Astrocyte of the spinal cord (primary cell): ENCODE data around the gene DUSP16.

Source experiments
- DNase-seq: peaks from one replicate; pipeline ENCODE4 v3.0.0; 2011; ENCODE audit warnings: low read depth, low spot score
- H3K4me3 ChIP-seq: 2 replicates; pipeline ENCODE4 v1.5.1; 2011; ENCODE audit warnings: low read depth, mild to moderate bottlenecking, low read length, moderate library complexity
- in situ Hi-C: cut with HindIII; loops from 2 replicates; pipeline ENCODE4 v1.10.0; 2017; ENCODE audit warnings: low sequenced_read_pairs
- TF ChIP-seq, protein P1 (sequence below): IDR thresholded peaks from 2 replicates; pipeline ENCODE4 v1.5.1; 2012; ENCODE audit warnings: low read depth, mild to moderate bottlenecking, low read length, inconsistent platforms

The DUSP16 gene

DNA sequence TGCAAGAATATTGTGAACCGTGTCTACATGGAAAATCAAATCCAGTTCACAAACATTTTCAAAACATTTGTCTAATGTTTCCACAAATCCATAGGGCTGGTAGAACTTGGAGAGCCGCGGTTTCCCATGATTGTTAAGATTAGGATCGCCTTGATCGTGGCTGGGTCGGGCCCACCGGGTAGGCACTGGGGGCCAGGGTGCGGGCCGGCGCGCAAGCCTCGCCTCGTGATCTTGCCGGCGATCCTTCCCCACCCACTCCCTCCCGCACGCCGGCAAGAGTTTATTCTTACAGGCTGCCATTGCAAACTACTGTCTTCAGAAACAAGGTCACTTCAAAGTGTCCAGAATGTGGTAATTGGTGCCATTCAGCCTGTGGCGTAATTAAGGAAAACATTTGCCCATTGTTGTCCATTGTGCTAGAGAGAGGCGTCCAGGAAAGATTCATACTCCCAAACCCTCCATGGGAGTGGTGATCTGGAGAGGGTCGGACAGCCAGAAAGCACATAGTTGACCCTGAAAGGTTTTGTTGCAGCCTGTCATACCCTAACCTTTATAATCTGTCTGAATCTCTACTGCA lies 110.2 kb downstream of the DUSP16 start:
- in situ Hi-C loops, result no loop called here
- DNase-seq, result no peak
- TF ChIP-seq, protein P1, sequence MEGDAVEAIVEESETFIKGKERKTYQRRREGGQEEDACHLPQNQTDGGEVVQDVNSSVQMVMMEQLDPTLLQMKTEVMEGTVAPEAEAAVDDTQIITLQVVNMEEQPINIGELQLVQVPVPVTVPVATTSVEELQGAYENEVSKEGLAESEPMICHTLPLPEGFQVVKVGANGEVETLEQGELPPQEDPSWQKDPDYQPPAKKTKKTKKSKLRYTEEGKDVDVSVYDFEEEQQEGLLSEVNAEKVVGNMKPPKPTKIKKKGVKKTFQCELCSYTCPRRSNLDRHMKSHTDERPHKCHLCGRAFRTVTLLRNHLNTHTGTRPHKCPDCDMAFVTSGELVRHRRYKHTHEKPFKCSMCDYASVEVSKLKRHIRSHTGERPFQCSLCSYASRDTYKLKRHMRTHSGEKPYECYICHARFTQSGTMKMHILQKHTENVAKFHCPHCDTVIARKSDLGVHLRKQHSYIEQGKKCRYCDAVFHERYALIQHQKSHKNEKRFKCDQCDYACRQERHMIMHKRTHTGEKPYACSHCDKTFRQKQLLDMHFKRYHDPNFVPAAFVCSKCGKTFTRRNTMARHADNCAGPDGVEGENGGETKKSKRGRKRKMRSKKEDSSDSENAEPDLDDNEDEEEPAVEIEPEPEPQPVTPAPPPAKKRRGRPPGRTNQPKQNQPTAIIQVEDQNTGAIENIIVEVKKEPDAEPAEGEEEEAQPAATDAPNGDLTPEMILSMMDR, result no peak
- no peak overlapping the region for H3K4me3 ChIP-seq

DNA sequence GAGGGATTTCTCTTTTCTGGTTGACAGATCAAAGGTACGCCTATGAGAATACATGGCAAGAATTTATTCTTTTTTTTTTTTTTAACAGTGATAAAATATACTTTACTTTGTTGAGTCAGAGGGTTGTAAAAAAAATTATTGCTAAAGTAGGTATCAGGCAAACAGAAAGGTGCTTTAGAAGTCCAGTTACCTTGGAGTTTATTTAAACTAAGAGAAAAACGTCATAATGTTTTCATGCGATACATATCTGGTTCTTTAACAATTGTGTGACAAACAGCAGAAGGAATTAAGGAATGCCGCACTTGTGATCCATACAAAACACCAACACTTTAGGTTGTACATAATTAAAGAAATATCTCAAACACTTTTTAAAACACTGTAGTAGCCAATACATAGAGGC lies 111.6 kb downstream of the DUSP16 start:
- in situ Hi-C loops, result no loop called here
- TF ChIP-seq, protein P1, result no peak
- no peak overlapping the region for H3K4me3 ChIP-seq
- no peak for DNase-seq

DNA sequence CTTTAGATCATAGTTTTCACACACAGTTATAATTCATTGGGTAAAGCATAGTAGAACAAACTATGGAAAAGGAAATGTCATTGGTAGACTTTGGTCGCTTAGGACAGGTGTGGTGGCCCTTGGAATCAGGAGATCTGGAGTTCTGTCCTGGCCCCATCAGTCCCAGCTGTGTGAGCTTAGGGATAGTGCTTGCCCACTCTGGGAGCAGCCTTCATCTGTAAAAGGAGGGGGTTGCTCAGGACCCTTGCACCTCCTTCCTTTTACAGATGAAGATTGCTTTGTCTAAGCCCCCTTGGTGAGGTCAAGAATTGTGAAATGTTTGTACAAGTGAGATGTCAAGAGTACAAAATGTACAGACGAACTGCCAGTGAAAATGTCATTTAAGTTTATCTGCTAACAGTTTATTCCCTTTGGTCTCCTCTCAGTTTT lies 112.6 kb downstream of the DUSP16 start:
- in situ Hi-C loops, result no loop called here
- H3K4me3 ChIP-seq, result no peak overlapping the region
- TF ChIP-seq, protein P1, result no peak
- no peak for DNase-seq

DNA sequence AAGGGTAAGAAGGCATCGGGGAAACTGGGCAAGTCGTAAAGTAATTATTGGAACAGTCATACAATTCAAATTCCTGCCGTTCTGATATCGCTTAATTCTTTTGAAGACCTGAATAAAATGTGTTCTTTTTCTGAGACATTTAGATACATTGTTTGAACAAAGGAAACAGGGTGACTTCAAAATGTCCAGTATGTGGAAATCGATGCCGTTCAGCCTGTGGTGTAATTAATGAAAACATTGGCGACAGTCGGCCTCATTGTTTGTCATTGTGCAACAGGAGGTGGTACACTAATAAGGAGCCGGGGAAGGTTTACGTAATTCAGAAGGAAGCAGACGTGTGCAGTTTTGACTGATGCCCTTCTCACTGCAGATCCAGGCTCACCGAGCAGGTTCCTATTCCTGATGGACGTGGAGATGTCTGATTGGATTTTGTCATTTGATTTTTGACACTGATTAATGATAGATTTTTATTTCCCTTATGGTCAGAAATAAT lies 113.1 kb downstream of the DUSP16 start:
- H3K4me3 ChIP-seq, result no peak overlapping the region
- in situ Hi-C loops, result no loop called here
- no peak for DNase-seq
- TF ChIP-seq, protein P1, result no peak

DNA sequence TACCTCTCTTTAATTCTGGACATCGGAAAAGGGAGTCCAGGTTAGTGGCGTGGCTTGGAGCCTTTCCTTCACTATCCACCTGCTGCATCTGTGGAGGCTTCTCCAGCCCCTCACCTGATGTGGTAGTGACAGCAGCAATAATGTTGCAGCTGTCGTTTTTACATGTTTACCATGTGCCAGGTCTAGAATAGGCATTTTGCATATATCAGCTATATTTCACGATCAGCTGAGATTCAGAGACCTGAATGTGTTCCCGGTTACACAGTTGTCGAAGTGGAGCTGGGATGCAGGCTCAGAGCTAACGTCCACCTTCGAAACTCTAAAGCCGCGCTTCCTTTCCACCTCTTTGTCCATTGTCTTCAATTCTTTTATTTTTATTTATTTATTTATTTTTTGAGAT lies 114.8 kb downstream of the DUSP16 start:
- no peak for DNase-seq
- H3K4me3 ChIP-seq, result no peak overlapping the region
- in situ Hi-C loops, result no loop called here
- TF ChIP-seq, protein P1, result no peak

DNA sequence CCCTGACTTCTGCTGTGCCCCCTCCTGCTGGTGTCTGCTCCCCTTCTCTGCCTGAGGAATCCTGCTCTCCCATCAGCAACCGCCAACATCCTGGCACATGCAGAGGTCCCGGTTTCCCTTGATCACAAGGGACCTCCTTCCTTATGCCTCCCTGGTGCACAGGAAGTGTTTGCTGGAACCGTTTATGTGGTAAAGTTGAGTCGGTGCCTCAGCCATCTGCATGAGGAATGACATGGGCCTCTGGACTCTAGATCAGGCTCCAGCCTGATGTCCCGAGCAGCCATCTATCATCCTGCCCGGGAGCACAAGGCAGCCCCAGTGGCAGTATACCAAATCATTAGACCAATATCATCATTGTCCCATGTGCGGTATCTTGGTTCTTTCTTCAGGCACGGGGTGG lies 115.4 kb downstream of the DUSP16 start:
- TF ChIP-seq, protein P1, result no peak
- in situ Hi-C loops, result no loop called here
- no peak for DNase-seq
- no peak overlapping the region for H3K4me3 ChIP-seq
